Measurements from ENCODE around the gene LBX2. TPM values are rescaled to one million over a fixed set of nuclear protein-coding genes. Genes with fewer than 3 reads are reported as not detected.

LBX2 gene
- total RNA-seq, 1 experiment from 2014 or later: not detected

DNA sequence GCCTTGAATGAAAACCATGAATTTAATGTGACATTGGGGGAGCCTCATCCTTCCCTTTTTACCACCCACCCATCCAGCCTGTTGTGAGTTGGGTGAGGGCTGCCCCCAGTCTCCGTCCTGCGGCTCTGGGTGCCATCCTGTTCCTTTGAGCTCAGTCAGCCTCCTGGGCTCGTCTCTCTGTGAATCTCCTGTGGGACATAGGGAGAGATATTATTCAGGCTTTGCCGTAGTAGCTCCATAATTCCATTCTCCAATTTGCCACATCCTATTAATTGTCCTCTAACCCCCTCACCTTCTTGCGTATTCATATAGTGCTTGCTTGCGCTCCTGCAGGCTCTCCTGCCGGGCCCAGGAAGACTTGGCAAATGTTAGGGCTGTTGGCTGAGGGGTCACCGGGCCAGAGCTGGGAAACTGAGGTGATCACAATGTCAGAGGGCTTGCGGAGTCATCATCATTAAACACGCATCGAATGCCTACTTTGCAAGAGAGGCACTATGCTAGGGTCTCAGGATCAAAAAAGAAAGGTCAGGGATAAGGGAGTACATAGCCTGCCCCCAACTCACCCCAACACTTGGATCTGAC, 27.3 kb upstream of the LBX2 start:
- no TSS peak for BruUV-seq (replicated peaks)
- Mint-ChIP-seq H3K4me3 (ENCODE audit: unreplicated experiment) (peak overlapping the region; percentile 71), H3K9me3 (ENCODE audit: unreplicated experiment) (no peaks in the 10 kb centered on the region), H3K27ac (ENCODE audit: low read depth, unreplicated experiment) (peak overlapping the region; percentile 91), H3K4me1 (ENCODE audit: insufficient read depth, unreplicated experiment) (peaks cover 31% of the 10 kb centered on the region), H3K27me3 (ENCODE audit: insufficient read depth, unreplicated experiment) (no peaks in the 10 kb centered on the region), H3K36me3 (ENCODE audit: insufficient read depth, unreplicated experiment) (peaks cover 35% of the 10 kb centered on the region)
- intact Hi-C loops (cut with micrococcal nuclease): no loop called here
- no peak for DNase-seq (ENCODE audit: unreplicated experiment)
- TF ChIP-seq CTCF (IDR thresholded peaks at IDR 0.05; ENCODE audit: unreplicated experiment): no peak
- POLR2A ChIA-PET: interaction anchor here (0.8 to 8.1 kb wide), 7 partner anchors 14 to 86 kb away, joined by 3 to 135 read pairs (median 5); partner anchors contain the start of genes PCGF1 and WBP1
- CTCF ChIA-PET: interaction anchor here (1.2 to 7.3 kb wide), 3 partner anchors 44 to 62 kb away, joined by 3 to 80 read pairs (median 14); partner anchors contain the start of genes CCDC142 and TTC31

- Mint-ChIP-seq H3K4me1 (ENCODE audit: insufficient read depth, unreplicated experiment) (peaks cover 29% of the 10 kb centered on the region), H3K27ac (ENCODE audit: low read depth, unreplicated experiment) (peak within 1 kb of the TSS; percentile 91), H3K4me3 (ENCODE audit: unreplicated experiment) (peak within 1 kb of the TSS; percentile 71), H3K9me3 (ENCODE audit: unreplicated experiment) (no peaks in the 10 kb centered on the region), H3K27me3 (ENCODE audit: insufficient read depth, unreplicated experiment) (no peaks in the 10 kb centered on the region), H3K36me3 (ENCODE audit: insufficient read depth, unreplicated experiment) (peaks cover 38% of the 10 kb centered on the region)
- peak; percentile 78 for DNase-seq (ENCODE audit: unreplicated experiment)
- CTCF ChIA-PET: interaction anchor here (0.6 to 7.3 kb wide), 5 partner anchors 43 to 341 kb away, joined by 3 to 80 read pairs (median 3); partner anchors contain the start of genes CCDC142 and TTC31
- BruUV-seq (replicated peaks): no TSS peak
- POLR2A ChIA-PET: interaction anchor here (0.7 to 8.1 kb wide), 8 partner anchors 13 to 86 kb away, joined by 3 to 135 read pairs (median 4); partner anchors contain the start of genes CCDC142, PCGF1, TTC31 and WBP1
- TF ChIP-seq CTCF (IDR thresholded peaks at IDR 0.05; ENCODE audit: unreplicated experiment): no peak
- intact Hi-C loops (cut with micrococcal nuclease): no loop called here
These were observed 26.6 kb upstream of the LBX2 start, which contains the start of gene DQX1 for GRCh38 chr2:74525717-74526648. DQX1 (minus strand) TSS chr2:74526231; CDS start chr2:74525729, 502 bp downstream.

- no peak overlapping the region for H3K4me3 Mint-ChIP-seq (ENCODE audit: unreplicated experiment)
- peak overlapping the region; percentile 91 for H3K27ac Mint-ChIP-seq (ENCODE audit: low read depth, unreplicated experiment)
- H3K4me1 Mint-ChIP-seq (ENCODE audit: insufficient read depth, unreplicated experiment): peaks cover 26% of the 10 kb centered on the region
- POLR2A ChIA-PET: interaction anchor here (0.7 to 8.1 kb wide), 4 partner anchors 18 to 42 kb away, joined by 3 to 135 read pairs (median 3); partner anchors contain the start of genes CCDC142, PCGF1 and TTC31
- CTCF ChIA-PET: interaction anchor here (0.6 kb wide), 1 partner anchor 42 kb away, joined by 3 read pairs; the partner anchor contains the start of genes CCDC142 and TTC31
- TF ChIP-seq CTCF (IDR thresholded peaks at IDR 0.05; ENCODE audit: unreplicated experiment): no peak
- H3K9me3 Mint-ChIP-seq (ENCODE audit: unreplicated experiment): no peaks in the 10 kb centered on the region
- no peaks in the 10 kb centered on the region for H3K27me3 Mint-ChIP-seq (ENCODE audit: insufficient read depth, unreplicated experiment)
- H3K36me3 Mint-ChIP-seq (ENCODE audit: insufficient read depth, unreplicated experiment): peaks cover 38% of the 10 kb centered on the region
- intact Hi-C loops (cut with micrococcal nuclease): no loop called here
- no TSS peak for BruUV-seq (replicated peaks)
- no peak for DNase-seq (ENCODE audit: unreplicated experiment)
These were observed 25.7 kb upstream of the LBX2 start for GRCh38 chr2:74524955-74525716.
